Effector CD8-positive, alpha-beta T cell (primary cell): Measurements from ENCODE around the gene GLS.
"Not testable (repeated sequence)": the region's sequence is repeated elsewhere in the genome, so short reads cannot be mapped to it uniquely, and the experiment has no call there.

ENCODE experiments used
- DNase-seq: peaks from one replicate; lab custom pipeline; 2025; lab: John Stamatoyannopoulos, UW
- total RNA-seq, 4 experiments: gene quantifications; one replicate each; lab custom pipeline; 2026; lab: John Stamatoyannopoulos, UW

Gene GLS
- total RNA-seq = 235 to 457 (median 257) reads per million in 4 experiments

GRCh38 chr2:190880378-190881083, at the start of gene GLS:
GLS (plus strand) TSS chr2:190880821; CDS start chr2:190881085, 264 bp downstream.
- peak; percentile 94 for DNase-seq

- no peak for DNase-seq
Measured at GRCh38 chr2:190831941-190832340, 48.7 kb upstream of the GLS start.

GRCh38 chr2:190834890-190835208, 45.8 kb upstream of the GLS start:
- no peak for DNase-seq

- no peak for DNase-seq
Measured at GRCh38 chr2:190835303-190835930, 45.2 kb upstream of the GLS start.

GRCh38 chr2:190836767-190837166, 43.9 kb upstream of the GLS start:
- no peak for DNase-seq

- no peak for DNase-seq
Measured at GRCh38 chr2:190837420-190837819, 43.2 kb upstream of the GLS start.

- no peak for DNase-seq
Measured at GRCh38 chr2:190837952-190838361, 42.7 kb upstream of the GLS start.

GRCh38 chr2:190838492-190838910, 42.1 kb upstream of the GLS start:
- no peak for DNase-seq

GRCh38 chr2:190840569-190841172, 40.0 kb upstream of the GLS start:
- DNase-seq = no peak

GRCh38 chr2:190841707-190842505, 38.7 kb upstream of the GLS start:
- no peak for DNase-seq

GRCh38 chr2:190842606-190843104, 38.0 kb upstream of the GLS start:
- no peak for DNase-seq

- no peak for DNase-seq
Measured at GRCh38 chr2:190843890-190844699, 36.5 kb upstream of the GLS start.

GRCh38 chr2:190844700-190845401, 35.8 kb upstream of the GLS start:
- DNase-seq = no peak

GRCh38 chr2:190846746-190847145, 33.9 kb upstream of the GLS start:
- DNase-seq = no peak

GRCh38 chr2:190847504-190848081, 33.0 kb upstream of the GLS start:
- DNase-seq = no peak

- DNase-seq = no peak
Measured at GRCh38 chr2:190849774-190850173, 30.8 kb upstream of the GLS start.

- DNase-seq = not testable (repeated sequence)
Measured at GRCh38 chr2:190853022-190853421, 27.6 kb upstream of the GLS start.

GRCh38 chr2:190853531-190854383, 26.9 kb upstream of the GLS start:
- no peak for DNase-seq

GRCh38 chr2:190854726-190855125, 25.9 kb upstream of the GLS start:
- DNase-seq = no peak
